ENCODE results near the gene SCN9A.

Gene SCN9A

DNA sequence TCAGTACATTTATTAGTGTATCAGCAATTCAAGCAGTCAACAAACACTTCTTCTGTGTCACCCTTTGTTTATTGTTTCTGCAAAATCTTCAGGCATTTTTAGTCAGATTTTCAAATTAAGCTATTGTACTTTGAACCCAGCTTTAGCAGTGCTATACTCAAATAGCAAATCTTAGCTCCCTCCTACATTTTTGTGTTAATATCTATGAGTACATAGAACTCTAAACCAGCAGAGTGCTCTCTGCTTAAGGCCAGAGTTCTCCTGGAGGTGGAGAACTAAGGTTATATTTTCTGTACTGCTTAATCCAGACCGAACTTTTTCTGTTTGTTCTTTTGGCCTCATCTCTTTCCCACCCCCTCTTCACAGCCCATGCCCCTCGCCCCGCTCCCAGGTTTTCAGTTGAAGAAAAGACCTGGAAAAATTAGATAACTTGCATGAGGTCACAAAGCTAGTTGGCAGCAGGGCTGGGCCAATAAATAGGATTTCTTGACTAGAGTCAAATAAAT is 218.7 kb downstream of the SCN9A start:
- TF ChIP-seq, protein P1, sequence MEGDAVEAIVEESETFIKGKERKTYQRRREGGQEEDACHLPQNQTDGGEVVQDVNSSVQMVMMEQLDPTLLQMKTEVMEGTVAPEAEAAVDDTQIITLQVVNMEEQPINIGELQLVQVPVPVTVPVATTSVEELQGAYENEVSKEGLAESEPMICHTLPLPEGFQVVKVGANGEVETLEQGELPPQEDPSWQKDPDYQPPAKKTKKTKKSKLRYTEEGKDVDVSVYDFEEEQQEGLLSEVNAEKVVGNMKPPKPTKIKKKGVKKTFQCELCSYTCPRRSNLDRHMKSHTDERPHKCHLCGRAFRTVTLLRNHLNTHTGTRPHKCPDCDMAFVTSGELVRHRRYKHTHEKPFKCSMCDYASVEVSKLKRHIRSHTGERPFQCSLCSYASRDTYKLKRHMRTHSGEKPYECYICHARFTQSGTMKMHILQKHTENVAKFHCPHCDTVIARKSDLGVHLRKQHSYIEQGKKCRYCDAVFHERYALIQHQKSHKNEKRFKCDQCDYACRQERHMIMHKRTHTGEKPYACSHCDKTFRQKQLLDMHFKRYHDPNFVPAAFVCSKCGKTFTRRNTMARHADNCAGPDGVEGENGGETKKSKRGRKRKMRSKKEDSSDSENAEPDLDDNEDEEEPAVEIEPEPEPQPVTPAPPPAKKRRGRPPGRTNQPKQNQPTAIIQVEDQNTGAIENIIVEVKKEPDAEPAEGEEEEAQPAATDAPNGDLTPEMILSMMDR (conservative IDR thresholded peaks at IDR 0.05; ENCODE audit: low read depth) = no peak
- no peak overlapping the region for H3K27ac ChIP-seq
- no peak for DNase-seq (ENCODE audit: low spot score)
- POLR2A ChIA-PET (ENCODE audit: low non-redundant PET) = no interaction called here
- CTCF ChIA-PET = interaction anchor here (1.0 kb wide), 1 partner anchor 46 kb away, joined by 3 read pairs; no protein-coding TSS in a partner anchor

DNA sequence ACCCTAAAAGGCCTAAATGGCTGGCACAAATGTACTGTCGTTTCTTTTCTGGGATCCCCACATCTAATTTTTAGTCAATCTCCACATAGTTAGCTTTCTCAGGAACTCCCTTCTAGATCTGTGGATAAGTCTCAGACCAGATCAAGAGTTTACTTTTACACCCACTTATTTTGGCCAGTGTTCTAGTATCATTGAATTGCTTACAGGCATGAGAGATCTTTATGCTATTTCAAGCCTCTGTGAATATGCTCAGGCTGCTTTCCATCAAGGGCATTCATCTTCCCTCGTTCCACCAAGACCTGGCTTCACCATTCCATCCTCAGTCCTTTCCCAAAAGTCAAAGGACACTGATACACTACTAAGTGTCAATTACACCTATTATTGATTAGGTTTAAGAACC is 220.2 kb downstream of the SCN9A start:
- no peak overlapping the region for H3K27ac ChIP-seq
- TF ChIP-seq, protein P1 (conservative IDR thresholded peaks at IDR 0.05; ENCODE audit: low read depth) = no peak
- no peak for DNase-seq (ENCODE audit: low spot score)
- CTCF ChIA-PET = no interaction called here
- POLR2A ChIA-PET (ENCODE audit: low non-redundant PET) = no interaction called here

DNA sequence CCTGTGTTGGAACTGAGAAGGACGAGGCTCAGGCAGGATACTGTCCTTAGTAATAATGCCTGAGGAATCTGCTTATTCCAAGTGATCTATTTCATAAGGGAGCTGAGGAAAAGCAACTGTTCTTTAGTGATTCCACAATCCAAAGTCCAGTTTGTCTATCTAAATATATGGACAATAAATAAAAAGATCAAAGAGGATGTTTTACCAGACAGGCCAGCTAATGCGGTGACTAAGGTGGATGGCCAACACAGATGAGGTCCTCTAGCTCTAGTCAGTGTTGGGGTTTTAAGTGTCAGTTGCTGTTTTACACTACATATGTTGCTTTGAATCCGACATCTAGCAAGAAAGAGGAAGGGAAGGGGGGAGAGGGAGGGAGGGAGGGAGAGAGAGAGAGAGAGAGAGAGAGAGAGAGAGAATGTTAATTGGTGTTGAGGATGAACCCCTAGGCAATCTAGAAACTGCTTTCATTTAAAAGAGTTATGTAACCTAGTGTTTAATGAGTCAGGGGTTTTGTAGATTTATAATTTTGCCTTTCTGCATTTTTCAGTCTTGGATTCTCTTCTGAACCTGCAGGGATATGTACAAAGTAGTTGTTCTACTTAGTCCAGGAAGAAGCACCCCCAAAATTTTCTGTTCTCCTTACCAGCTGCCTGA is 220.9 kb downstream of the SCN9A start:
- DNase-seq (ENCODE audit: low spot score) = no peak
- TF ChIP-seq, protein P1 (conservative IDR thresholded peaks at IDR 0.05; ENCODE audit: low read depth) = no peak
- ChIA-PET POLR2A (ENCODE audit: low non-redundant PET) (no interaction called here), CTCF (no interaction called here)
- no peak overlapping the region for H3K27ac ChIP-seq

DNA sequence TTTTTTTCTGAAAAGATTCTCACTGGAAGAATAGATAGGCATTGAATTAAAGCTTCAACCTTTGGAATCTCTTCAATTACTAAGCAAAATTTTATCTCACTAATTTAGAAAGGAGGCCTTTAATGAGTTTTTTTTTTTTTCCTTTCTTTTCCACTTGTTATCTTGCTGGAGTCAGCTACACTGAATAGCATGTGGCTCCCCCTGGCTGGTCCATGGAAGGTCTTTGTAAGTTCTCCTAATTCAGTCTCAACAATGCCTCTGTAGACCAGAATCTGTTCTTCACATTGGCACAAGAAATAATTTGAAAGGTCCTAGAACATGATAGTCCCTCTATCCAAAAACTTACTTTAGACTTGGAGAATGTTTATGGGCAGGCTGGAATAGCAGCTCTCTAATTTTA is 223.7 kb downstream of the SCN9A start:
- ChIA-PET CTCF (no interaction called here), POLR2A (ENCODE audit: low non-redundant PET) (no interaction called here)
- DNase-seq (ENCODE audit: low spot score) = no peak
- TF ChIP-seq, protein P1 (conservative IDR thresholded peaks at IDR 0.05; ENCODE audit: low read depth) = no peak
- no peak overlapping the region for H3K27ac ChIP-seq

DNA sequence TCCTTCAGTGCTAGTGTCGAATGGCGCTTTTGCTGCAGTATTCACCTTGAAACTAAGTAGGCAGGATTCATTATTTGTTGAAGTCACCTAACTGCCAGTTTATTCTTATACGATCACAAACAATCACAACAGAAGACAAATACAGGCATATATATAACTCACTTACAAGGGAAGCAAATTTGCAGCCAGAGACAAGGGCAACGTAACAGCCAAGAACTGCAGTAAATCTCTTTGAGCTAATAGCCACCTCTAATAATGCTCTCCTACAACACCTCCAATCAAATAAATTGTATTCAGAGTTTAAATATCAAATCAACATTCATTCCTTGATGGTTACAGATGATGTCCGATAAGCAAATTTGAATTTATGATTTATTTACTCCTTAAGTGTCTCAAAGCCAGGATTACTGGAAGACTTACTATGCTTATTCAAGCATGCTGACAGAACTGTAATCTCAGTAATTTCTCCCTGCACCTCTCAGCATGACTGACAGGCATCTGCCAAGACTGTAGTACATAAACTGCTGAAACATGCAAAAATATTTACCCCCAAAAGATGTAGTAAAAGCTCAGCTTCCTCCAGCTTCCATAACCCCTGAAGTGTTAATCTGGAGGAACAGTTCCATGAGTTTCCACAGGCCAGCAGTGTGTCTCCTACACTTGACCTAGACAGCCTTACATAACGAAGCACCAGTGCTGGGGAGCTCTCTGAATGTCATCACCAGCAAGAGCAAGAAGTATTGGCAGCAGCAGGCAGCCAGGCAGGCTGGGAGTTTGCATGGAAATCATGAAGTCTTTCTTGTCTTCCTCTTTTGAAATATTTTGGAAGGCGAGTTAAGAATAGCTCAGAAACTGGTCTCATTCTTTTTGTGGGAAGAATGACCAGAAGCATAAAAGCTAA is 227.0 kb downstream of the SCN9A start:
- DNase-seq (ENCODE audit: low spot score) = no peak
- TF ChIP-seq, protein P1 (conservative IDR thresholded peaks at IDR 0.05; ENCODE audit: low read depth) = no peak
- ChIA-PET POLR2A (ENCODE audit: low non-redundant PET) (no interaction called here), CTCF (no interaction called here)
- H3K27ac ChIP-seq = no peak overlapping the region

DNA sequence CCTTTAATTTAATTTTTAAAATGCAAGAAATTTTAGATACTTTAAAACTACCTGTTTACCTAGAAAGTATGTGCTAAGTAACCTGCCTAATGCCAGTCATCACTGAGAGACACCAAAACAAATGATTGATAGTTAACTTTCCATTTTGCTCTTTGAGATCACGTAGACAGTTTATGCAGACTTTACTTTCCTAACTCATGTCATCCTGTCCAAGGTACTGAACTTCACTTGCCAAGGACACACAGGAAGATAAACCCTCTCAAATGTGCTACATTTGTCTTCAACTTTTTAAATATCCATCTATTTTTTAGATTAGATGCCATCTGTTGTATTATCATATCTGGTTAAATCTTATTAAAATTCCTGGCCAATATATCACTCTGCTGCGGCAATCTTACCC is 227.9 kb downstream of the SCN9A start:
- DNase-seq (ENCODE audit: low spot score) = no peak
- TF ChIP-seq, protein P1 (conservative IDR thresholded peaks at IDR 0.05; ENCODE audit: low read depth) = no peak
- CTCF ChIA-PET = no interaction called here
- POLR2A ChIA-PET (ENCODE audit: low non-redundant PET) = no interaction called here
- no peak overlapping the region for H3K27ac ChIP-seq
